ENCODE data around the gene ZNF423. TPM values are rescaled to one million over a fixed set of nuclear protein-coding genes. Genes with fewer than 3 reads are reported as not detected.

Gene ZNF423
- total and polyA plus RNA-seq, 12 donors, result 1.7 to 10.6 (median 5.5) TPM

GRCh38 chr16:49491106-49491670 is 364.7 kb downstream of the ZNF423 start:
- Histone ChIP-seq H3K27me3 (no peaks in the 10 kb centered on the region), H3K9me3 (replicated peaks in 1 of 3) (no peaks in the 10 kb centered on the region), H3K27ac (no peak overlapping the region), H3K4me1 (replicated peaks in 1 of 2) (peaks cover 0 to 6% of the 10 kb centered on the region in 2 donors), H3K36me3 (replicated peaks in 1 of 2) (no peaks in the 10 kb centered on the region), H3K4me3 (no peak overlapping the region)
- TF ChIP-seq CTCF (IDR thresholded peaks at IDR 0.05) (no peak), POLR2A (IDR thresholded peaks at IDR 0.05) (no peak)
- 85 to 88% (median 86%) methylated on average over 20 of the region's 20 CpGs for WGBS, 4 donors
- DNase-seq, result peak in 1 of 7 donors; percentile 8
- intact Hi-C loops (cut with DNase I), result loop anchor here (5.0 to 10.0 kb wide), 5 partner anchors 104 to 434 kb away; partner anchors contain the start of gene ZNF423 (in 1 of the 2)

GRCh38 chr16:49490321-49490705 is 365.6 kb downstream of the ZNF423 start:
- TF ChIP-seq CTCF (IDR thresholded peaks at IDR 0.05) (no peak), POLR2A (IDR thresholded peaks at IDR 0.05) (no peak)
- DNase-seq, result peak in 1 of 7 donors; percentile 3
- peaks cover 0 to 6% of the 10 kb centered on the region in 2 donors for H3K4me1 ChIP-seq (replicated peaks in 1 of 2)
- H3K27ac ChIP-seq, result no peak overlapping the region
- intact Hi-C loops (cut with DNase I), result loop anchor here (5.0 to 10.0 kb wide), 5 partner anchors 104 to 434 kb away; partner anchors contain the start of gene ZNF423 (in 1 of the 2)
- no peaks in the 10 kb centered on the region for H3K9me3 ChIP-seq (replicated peaks in 1 of 3)
- H3K4me3 ChIP-seq, result no peak overlapping the region
- H3K27me3 ChIP-seq, result no peaks in the 10 kb centered on the region
- H3K36me3 ChIP-seq (replicated peaks in 1 of 2), result no peaks in the 10 kb centered on the region
- WGBS, 4 donors, result 85 to 90% (median 87%) methylated on average over 7 to 8 of the region's 8 CpGs

GRCh38 chr16:49489686-49490320 is 366.1 kb downstream of the ZNF423 start:
- Histone ChIP-seq H3K36me3 (replicated peaks in 1 of 2) (no peaks in the 10 kb centered on the region), H3K27ac (no peak overlapping the region), H3K27me3 (no peaks in the 10 kb centered on the region), H3K4me1 (replicated peaks in 1 of 2) (peaks cover 0 to 6% of the 10 kb centered on the region in 2 donors), H3K4me3 (no peak overlapping the region), H3K9me3 (replicated peaks in 1 of 3) (no peaks in the 10 kb centered on the region)
- DNase-seq, result peak in 1 of 7 donors; percentile 11
- TF ChIP-seq POLR2A (IDR thresholded peaks at IDR 0.05), result no peak
- TF ChIP-seq CTCF (IDR thresholded peaks at IDR 0.05), result no peak
- intact Hi-C loops (cut with DNase I), result loop anchor here (5.0 to 10.0 kb wide), 5 partner anchors 105 to 435 kb away; partner anchors contain the start of gene ZNF423 (in 1 of the 2)
- WGBS, 4 donors, result 87 to 92% (median 89%) methylated on average over 4 to 7 of the region's 7 CpGs

GRCh38 chr16:49488740-49489525 is 367.0 kb downstream of the ZNF423 start:
- H3K27me3 ChIP-seq, result no peaks in the 10 kb centered on the region
- intact Hi-C loops (cut with DNase I), result no loop called here
- TF ChIP-seq CTCF (IDR thresholded peaks at IDR 0.05) (no peak), POLR2A (IDR thresholded peaks at IDR 0.05) (no peak)
- no peak overlapping the region for H3K4me3 ChIP-seq
- 87 to 93% (median 90%) methylated on average over 12 to 21 of the region's 21 CpGs for WGBS, 4 donors
- H3K36me3 ChIP-seq (replicated peaks in 1 of 2), result no peaks in the 10 kb centered on the region
- peak in 1 of 7 donors; percentile 10 for DNase-seq
- H3K27ac ChIP-seq, result no peak overlapping the region
- peaks cover 0 to 9% of the 10 kb centered on the region in 2 donors for H3K4me1 ChIP-seq (replicated peaks in 1 of 2)
- no peaks in the 10 kb centered on the region for H3K9me3 ChIP-seq (replicated peaks in 1 of 3)
